NB4 (cell line): Measurements from ENCODE around the gene AXIN2.

Experiments used
- DNase-seq: peaks from one replicate; pipeline ENCODE4 v3.0.0; 2010; ENCODE audit warnings: low read depth
- H3K4me3 ChIP-seq: one replicate; pipeline ENCODE4 v1.5.1; 2011; ENCODE audit warnings: mild to moderate bottlenecking, low read depth, low read length, moderate library complexity
- MYC ChIP-seq: IDR thresholded peaks from 2 replicates; pipeline ENCODE4 v1.6.1; 2011; ENCODE audit warnings: low read depth, low read length
- POLR2A ChIP-seq: IDR thresholded peaks from 2 replicates; pipeline ENCODE4 v1.6.1; 2011; ENCODE audit warnings: mild to moderate bottlenecking; ENCODE audit not compliant: insufficient read length; ENCODE audit errors: extremely low read depth
- TF ChIP-seq, protein P1 (sequence below): IDR thresholded peaks from 2 replicates; pipeline ENCODE4 v1.6.1; 2011; ENCODE audit warnings: low read depth, low read length
- TF ChIP-seq, protein P2 (sequence below): IDR thresholded peaks from one replicate; pipeline ENCODE4 v1.5.1; 2012; ENCODE audit warnings: low read depth, low read length

Gene AXIN2

DNA sequence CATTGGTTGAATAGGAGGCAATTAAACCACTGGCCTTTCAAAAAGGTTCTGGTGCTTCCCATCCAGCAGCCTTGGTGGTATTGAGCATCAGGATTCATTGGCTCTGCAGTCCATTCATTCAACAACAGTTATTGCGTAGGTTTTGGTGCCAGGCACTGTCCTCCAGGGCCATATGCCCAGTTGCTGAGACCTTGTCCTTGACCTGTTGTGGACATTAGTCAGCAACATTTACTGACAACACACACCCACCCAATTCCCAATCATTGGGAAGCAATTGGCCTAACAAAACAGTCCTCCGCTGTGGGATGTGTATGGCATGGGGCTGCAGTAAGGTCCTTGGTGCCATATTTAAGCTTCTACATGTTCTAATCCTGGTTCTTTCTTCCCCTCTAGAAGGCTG, 82.2 kb downstream of the AXIN2 start:
- no peak for DNase-seq
- TF ChIP-seq MYC (no peak), POLR2A (no peak)
- TF ChIP-seq, protein P1, sequence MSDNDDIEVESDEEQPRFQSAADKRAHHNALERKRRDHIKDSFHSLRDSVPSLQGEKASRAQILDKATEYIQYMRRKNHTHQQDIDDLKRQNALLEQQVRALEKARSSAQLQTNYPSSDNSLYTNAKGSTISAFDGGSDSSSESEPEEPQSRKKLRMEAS: no peak
- TF ChIP-seq, protein P2, sequence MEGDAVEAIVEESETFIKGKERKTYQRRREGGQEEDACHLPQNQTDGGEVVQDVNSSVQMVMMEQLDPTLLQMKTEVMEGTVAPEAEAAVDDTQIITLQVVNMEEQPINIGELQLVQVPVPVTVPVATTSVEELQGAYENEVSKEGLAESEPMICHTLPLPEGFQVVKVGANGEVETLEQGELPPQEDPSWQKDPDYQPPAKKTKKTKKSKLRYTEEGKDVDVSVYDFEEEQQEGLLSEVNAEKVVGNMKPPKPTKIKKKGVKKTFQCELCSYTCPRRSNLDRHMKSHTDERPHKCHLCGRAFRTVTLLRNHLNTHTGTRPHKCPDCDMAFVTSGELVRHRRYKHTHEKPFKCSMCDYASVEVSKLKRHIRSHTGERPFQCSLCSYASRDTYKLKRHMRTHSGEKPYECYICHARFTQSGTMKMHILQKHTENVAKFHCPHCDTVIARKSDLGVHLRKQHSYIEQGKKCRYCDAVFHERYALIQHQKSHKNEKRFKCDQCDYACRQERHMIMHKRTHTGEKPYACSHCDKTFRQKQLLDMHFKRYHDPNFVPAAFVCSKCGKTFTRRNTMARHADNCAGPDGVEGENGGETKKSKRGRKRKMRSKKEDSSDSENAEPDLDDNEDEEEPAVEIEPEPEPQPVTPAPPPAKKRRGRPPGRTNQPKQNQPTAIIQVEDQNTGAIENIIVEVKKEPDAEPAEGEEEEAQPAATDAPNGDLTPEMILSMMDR: no peak
- H3K4me3 ChIP-seq: no peak overlapping the region
